Transverse colon (tissue), 4 donors: ENCODE results near the gene TOM1L2. TPM values are rescaled to one million over a fixed set of nuclear protein-coding genes. Genes with fewer than 3 reads are reported as not detected.

Experiments used
- DNase-seq: peaks from one replicate; pipeline ENCODE4 v3.0.0-alpha.2; 2019
- H3K27ac ChIP-seq, 4 donors: fragments of 200-600 bp; sonication (generic); 2 replicates each; pipeline ENCODE4 v1.5.1; 2016 to 2018; ENCODE audit warnings: inconsistent platforms in 4 of 4
- H3K27me3 ChIP-seq: fragments of 200-600 bp; sonication (generic); 2 replicates; pipeline ENCODE4 v1.5.1; 2017; ENCODE audit warnings: inconsistent platforms
- H3K36me3 ChIP-seq, 4 donors: fragments of 200-600 bp; sonication (generic); 2 replicates each; pipeline ENCODE4 v1.5.1; 2017 to 2019; ENCODE audit warnings: inconsistent platforms in 4 of 4
- H3K4me1 ChIP-seq, 4 donors: fragments of 200-600 bp; sonication (generic); 2 replicates each; pipeline ENCODE4 v1.5.1; 2017 to 2020; ENCODE audit warnings: inconsistent platforms in 4 of 4
- H3K4me3 ChIP-seq, 4 donors: fragments of 200-600 bp; sonication (generic); 1 replicate in 1 of 4; 2 replicates in 3 of 4; pipeline versions ENCODE4 v1.5.1 to v1.6.1; 2017 to 2019; ENCODE audit warnings: inconsistent platforms in 4 of 4
- H3K9me3 ChIP-seq, 2 donors: fragments of 200-600 bp; sonication (generic); 2 replicates each; pipeline ENCODE4 v1.5.1; 2017 to 2019; ENCODE audit warnings: inconsistent platforms in 2 of 2
- CTCF ChIP-seq, 5 experiments: fragments of 200-600 bp in 3 of 5; fragments of 450-650 bp in 2 of 5; sonication (generic) in 3 of 5; IDR thresholded peaks; 1 replicate in 2 of 5; 2 replicates in 3 of 5; pipeline ENCODE4 v1.5.1; 2016 to 2017; ENCODE audit warnings: antibody characterized with exemption in 5 of 5, inconsistent platforms in 3 of 5, mild to moderate bottlenecking in 2 of 5, moderate library complexity in 1 of 5
- EP300 ChIP-seq: sonication (generic); formaldehyde crosslinking; IDR thresholded peaks from one replicate; pipeline ENCODE4 v1.6.1; 2017; ENCODE audit warnings: antibody characterized with exemption, low read depth
- POLR2A ChIP-seq: fragments of 450-650 bp; IDR thresholded peaks from one replicate; pipeline ENCODE4 v1.6.1; 2016; ENCODE audit warnings: antibody characterized with exemption, mild to moderate bottlenecking, moderate library complexity
- POLR2AphosphoS5 ChIP-seq, 3 donors: sonication (generic); formaldehyde crosslinking; IDR thresholded peaks; one replicate each; pipeline ENCODE4 v1.6.1; 2016; ENCODE audit warnings: antibody characterized with exemption in 3 of 3
- WGBS, 2 donors: methylation state at CpG; one replicate each; pipeline ENCODE4 v1.1.5; 2018; ENCODE audit warnings: low coverage in 1 of 2; 5-methylcytosine and 5-hydroxymethylcytosine counted together
- in situ Hi-C, 4 donors: fragments of 200-750 bp; cut with MboI; loops; one replicate each; pipeline versions ENCODE4 v1.15.0 to v1.15.1; 2017; ENCODE audit warnings: low sequenced_read_pairs in 3 of 4, low pct_ligation_motif_present in 1 of 4, low pct_unique_long_range_greater_than_20kb in 1 of 4
- intact Hi-C: fragments of 100-400 bp; cut with DNase I; formaldehyde crosslinking; loops from one replicate; pipeline ENCODE4 v1.15.1; 2023; ENCODE audit warnings: low total_unique reads
- total RNA-seq, 4 donors: library from RNA; depleted of rRNA; stranded (reverse); fragments of >200 nt; gene quantifications; one replicate each; pipeline ENCODE4 v1.1.0, GENCODE V29; 2016

Gene TOM1L2
- total RNA-seq, 4 donors from 2014 or later: 65.9 to 178 (median 97.7) TPM

GRCh38 chr17:17911001-17911613, 61.1 kb downstream of the TOM1L2 start:
- Histone ChIP-seq H3K9me3 (no peaks in the 10 kb centered on the region), H3K36me3 (no peaks in the 10 kb centered on the region), H3K27me3 (no peaks in the 10 kb centered on the region), H3K27ac (no peak overlapping the region), H3K4me1 (peaks cover 12 to 22% (median 18%) of the 10 kb centered on the region in 4 donors), H3K4me3 (no peak overlapping the region)
- in situ Hi-C loops (no loop called here), intact Hi-C loops (no loop called here)
- WGBS, 2 donors: 87% methylated on average over 7 to 10 of the region's 10 CpGs
- no peak for DNase-seq
- TF ChIP-seq EP300: no peak
- no peak for TF ChIP-seq CTCF (IDR thresholded peaks at IDR 0.05)

GRCh38 chr17:17910060-17910459, 62.1 kb downstream of the TOM1L2 start:
- DNase-seq: no peak
- Histone ChIP-seq H3K9me3 (no peaks in the 10 kb centered on the region), H3K27ac (no peak overlapping the region), H3K4me1 (peaks cover 12 to 22% (median 18%) of the 10 kb centered on the region in 4 donors), H3K4me3 (no peak overlapping the region), H3K36me3 (no peaks in the 10 kb centered on the region), H3K27me3 (no peaks in the 10 kb centered on the region)
- in situ Hi-C loops (no loop called here), intact Hi-C loops (no loop called here)
- WGBS, 2 donors: 69% methylated on average over 4 of the region's 4 CpGs; no CpG with 5 or more reads in 1 of the 2 donors
- TF ChIP-seq CTCF (IDR thresholded peaks at IDR 0.05) (no peak), POLR2AphosphoS5 (IDR thresholded peaks at IDR 0.05) (no peak), POLR2A (no peak), EP300 (no peak)

GRCh38 chr17:17909078-17909477, 63.1 kb downstream of the TOM1L2 start:
- no peaks in the 10 kb centered on the region for H3K36me3 ChIP-seq
- no peaks in the 10 kb centered on the region for H3K9me3 ChIP-seq
- in situ Hi-C loops (no loop called here), intact Hi-C loops (no loop called here)
- no peak overlapping the region for H3K4me3 ChIP-seq
- H3K27me3 ChIP-seq: no peaks in the 10 kb centered on the region
- 89% methylated on average over 4 to 5 of the region's 5 CpGs for WGBS, 2 donors
- no peak overlapping the region for H3K27ac ChIP-seq
- no peak for TF ChIP-seq POLR2A
- TF ChIP-seq CTCF (IDR thresholded peaks at IDR 0.05): no peak
- TF ChIP-seq EP300: no peak
- TF ChIP-seq POLR2AphosphoS5 (IDR thresholded peaks at IDR 0.05): no peak
- DNase-seq: no peak
- peaks cover 7 to 15% (median 13%) of the 10 kb centered on the region in 4 donors for H3K4me1 ChIP-seq

- H3K9me3 ChIP-seq: no peaks in the 10 kb centered on the region
- in situ Hi-C loops: no loop called here
- TF ChIP-seq POLR2AphosphoS5 (IDR thresholded peaks at IDR 0.05) (no peak), CTCF (IDR thresholded peaks at IDR 0.05) (no peak), EP300 (no peak), POLR2A (no peak)
- intact Hi-C loops: no loop called here
- no peak overlapping the region for H3K27ac ChIP-seq
- no peaks in the 10 kb centered on the region for H3K27me3 ChIP-seq
- peaks cover 0 to 8% (median 6%) of the 10 kb centered on the region in 4 donors for H3K4me1 ChIP-seq
- no peaks in the 10 kb centered on the region for H3K36me3 ChIP-seq
- no peak for DNase-seq
- 86 to 88% methylated on average over 1 to 4 of the region's 4 CpGs for WGBS, 2 donors
- no peak overlapping the region for H3K4me3 ChIP-seq
Observed at GRCh38 chr17:17907469-17907868, 64.7 kb downstream of the TOM1L2 start.
